CD4-positive, alpha-beta T cell treated with Interleukin-2 at 100 ng/mL for 4 hours (primary cell): ENCODE measurements around the gene CEACAM3.
A peak's percentile ranks its signal among the peaks of the same experiment; 100 is the strongest.
"Not testable (repeated sequence)": the region's sequence is repeated elsewhere in the genome, so short reads cannot be mapped to it uniquely, and the experiment has no call there.

ENCODE experiments used
- DNase-seq: peaks from one replicate; pipeline ENCODE4 v3.0.0-alpha.2; 2020; ENCODE audit warnings: low spot score

Gene CEACAM3

GRCh38 chr19:41796362-41796761, at the start of gene CEACAM3:
Gene CEACAM3 (plus strand): TSS chr19:41796587. CDS start chr19:41796678, 91 bp downstream.
- DNase-seq = no peak

GRCh38 chr19:41746593-41747227, 49.7 kb upstream of the CEACAM3 start:
- peak; percentile 43 for DNase-seq

- DNase-seq = no peak
Measured at GRCh38 chr19:41748012-41748411, 48.4 kb upstream of the CEACAM3 start.

- DNase-seq = not testable (repeated sequence)
Measured at GRCh38 chr19:41750248-41751134, 45.9 kb upstream of the CEACAM3 start.

- DNase-seq = peak; percentile 73
Measured at GRCh38 chr19:41753159-41753558, 43.2 kb upstream of the CEACAM3 start.

GRCh38 chr19:41753936-41754529, 42.4 kb upstream of the CEACAM3 start:
- DNase-seq = peak; percentile 78

- no peak for DNase-seq
Measured at GRCh38 chr19:41755328-41755913, 41.0 kb upstream of the CEACAM3 start, which contains the start of gene CEACAM6. Gene CEACAM6 (plus strand): TSS chr19:41755530. CDS start chr19:41755639, 109 bp downstream.

- DNase-seq = no peak
Measured at GRCh38 chr19:41758846-41759245, 37.5 kb upstream of the CEACAM3 start.

GRCh38 chr19:41767115-41767514, 29.3 kb upstream of the CEACAM3 start:
- no peak for DNase-seq

- not testable (repeated sequence) for DNase-seq
Measured at GRCh38 chr19:41768105-41768504, 28.3 kb upstream of the CEACAM3 start.

GRCh38 chr19:41769608-41770007, 26.8 kb upstream of the CEACAM3 start:
- DNase-seq = no peak

GRCh38 chr19:41771410-41771809, 25.0 kb upstream of the CEACAM3 start:
- DNase-seq = no peak

- peak; percentile 71 for DNase-seq
Measured at GRCh38 chr19:41774515-41774980, 21.8 kb upstream of the CEACAM3 start.

GRCh38 chr19:41776700-41777099, 19.7 kb upstream of the CEACAM3 start:
- DNase-seq = no peak

GRCh38 chr19:41783612-41784011, 12.8 kb upstream of the CEACAM3 start:
- DNase-seq = no peak

- DNase-seq = no peak
Measured at GRCh38 chr19:41784312-41784711, 12.1 kb upstream of the CEACAM3 start.

- DNase-seq = no peak
Measured at GRCh38 chr19:41784743-41785142, 11.6 kb upstream of the CEACAM3 start.

- DNase-seq = peak; percentile 82
Measured at GRCh38 chr19:41785653-41786052, 10.7 kb upstream of the CEACAM3 start.

GRCh38 chr19:41787055-41787454, 9.3 kb upstream of the CEACAM3 start:
- no peak for DNase-seq

- DNase-seq = not testable (repeated sequence)
Measured at GRCh38 chr19:41788518-41788917, 7.9 kb upstream of the CEACAM3 start.

GRCh38 chr19:41789053-41789452, 7.3 kb upstream of the CEACAM3 start:
- DNase-seq = not testable (repeated sequence)
